B cell (primary cell): Measurements from ENCODE around the gene RAD54L2. TPM values are rescaled to one million over a fixed set of nuclear protein-coding genes. Genes with fewer than 3 reads are reported as not detected.
"Not testable (repeated sequence)": the region's sequence is repeated elsewhere in the genome, so short reads cannot be mapped to it uniquely, and the experiment has no call there.

Source experiments
- ATAC-seq: fragments of 200-7000 bp; cut with Tn5 transposase; one replicate; pipeline ENCODE4 v1.10.0; 2021; ENCODE audit warnings: low read depth, mild to moderate bottlenecking, moderate number of reproducible peaks, moderate library complexity
- CTCF ChIA-PET: fragments of 350-600 bp; sonication (Branson Sonifier 250); formaldehyde crosslinking; loops from one replicate; lab custom pipeline; 2021; ENCODE audit warnings: antibody characterized with exemption, inconsistent platforms; lab: Charles Lee
- POLR2A ChIA-PET: fragments of 350-600 bp; sonication (Branson Sonifier 250); formaldehyde crosslinking; loops from one replicate; lab custom pipeline; 2021; ENCODE audit warnings: antibody characterized with exemption; lab: Charles Lee
- DNase-seq: peaks from one replicate; pipeline ENCODE4 v3.0.0; 2013
- H2AFZ ChIP-seq: 2 replicates; pipeline ENCODE4 v1.6.1; 2012; ENCODE audit warnings: mild to moderate bottlenecking, low read depth, low read length; ENCODE audit not compliant: insufficient read depth, poor library complexity, severe bottlenecking
- H3K27ac ChIP-seq, 2 donors: 1 replicate in 1 of 2; 2 replicates in 1 of 2; pipeline ENCODE4 v1.5.1; 2012 to 2013; ENCODE audit warnings: low read length in 2 of 2, mild to moderate bottlenecking in 2 of 2, moderate library complexity in 1 of 2
- H3K27me3 ChIP-seq, 4 experiments: fragments of 200-600 bp in 1 of 4; sonication (generic) in 1 of 4; replicated peaks in 1 of 4; 1 replicate in 2 of 4; 2 replicates in 2 of 4; pipeline versions ENCODE4 v1.6.1 to v1.7.0; 2013 to 2016; ENCODE audit warnings: low read length in 3 of 4, mild to moderate bottlenecking in 2 of 4, mixed read lengths in 1 of 4, moderate library complexity in 1 of 4; ENCODE audit not compliant: insufficient read depth in 4 of 4, control insufficient read depth in 3 of 4; ENCODE audit errors: control extremely low read depth in 1 of 4
- H3K36me3 ChIP-seq, 2 experiments: replicated peaks in 1 of 2; 1 replicate in 1 of 2; 2 replicates in 1 of 2; pipeline versions ENCODE4 v1.6.1 to v1.7.1; 2013; ENCODE audit warnings: low read length in 1 of 2; ENCODE audit not compliant: insufficient read depth in 2 of 2, control insufficient read depth in 1 of 2; ENCODE audit errors: control extremely low read depth in 1 of 2, extremely low read depth in 1 of 2
- H3K4me1 ChIP-seq, 2 donors: fragments of 200-600 bp in 1 of 2; sonication (generic) in 1 of 2; 1 replicate in 1 of 2; 2 replicates in 1 of 2; pipeline versions ENCODE4 v1.5.1 to v1.6.1; 2013 to 2017; ENCODE audit warnings: low read length in 2 of 2; ENCODE audit not compliant: control insufficient read depth in 2 of 2, insufficient read depth in 2 of 2
- H3K4me2 ChIP-seq: replicated peaks from 2 replicates; pipeline ENCODE3; 2012; ENCODE audit warnings: mild to moderate bottlenecking, low read depth, low read length; ENCODE audit not compliant: poor library complexity, severe bottlenecking
- H3K4me3 ChIP-seq, 5 experiments: fragments of 200-600 bp in 1 of 5; sonication (generic) in 1 of 5; 1 replicate in 3 of 5; 2 replicates in 2 of 5; pipeline versions ENCODE4 v1.5.1 to v1.7.0; 2011 to 2016; ENCODE audit warnings: low read length in 4 of 5, mild to moderate bottlenecking in 4 of 5, low read depth in 2 of 5, control low read depth in 1 of 5, moderate library complexity in 1 of 5; ENCODE audit not compliant: insufficient read depth in 1 of 5; ENCODE audit errors: control extremely low read depth in 1 of 5, extremely low read depth in 1 of 5
- H3K79me2 ChIP-seq: fragments of 200-600 bp; sonication (generic); one replicate; pipeline ENCODE4 v1.6.0; 2016; ENCODE audit warnings: low read length; ENCODE audit not compliant: control insufficient read depth, insufficient read depth
- H3K9ac ChIP-seq: fragments of 200-600 bp; sonication (generic); 2 replicates; pipeline ENCODE4 v1.6.1; 2017; ENCODE audit warnings: mild to moderate bottlenecking, low read length, moderate library complexity
- H3K9me3 ChIP-seq, 3 donors: one replicate each; pipeline versions ENCODE4 v1.6.1 to v1.7.1; 2013; ENCODE audit warnings: low read length in 2 of 3; ENCODE audit not compliant: control insufficient read depth in 2 of 3, insufficient read depth in 1 of 3; ENCODE audit errors: control extremely low read depth in 1 of 3
- H4K20me1 ChIP-seq: 2 replicates; pipeline ENCODE4 v1.6.0; 2012; ENCODE audit warnings: mild to moderate bottlenecking, low read length; ENCODE audit not compliant: insufficient read depth, control insufficient read depth, poor library complexity, severe bottlenecking
- H3K27ac Mint-ChIP-seq: one replicate; pipeline ENCODE4 v1.8.0; 2021; ENCODE audit warnings: mixed read lengths
- H3K27me3 Mint-ChIP-seq: one replicate; pipeline ENCODE4 v1.8.0; 2021; ENCODE audit warnings: mixed read lengths
- H3K4me1 Mint-ChIP-seq: one replicate; pipeline ENCODE4 v1.8.0; 2021; ENCODE audit warnings: mixed read lengths
- H3K4me3 Mint-ChIP-seq: one replicate; pipeline ENCODE4 v1.8.0; 2021; ENCODE audit warnings: mixed read lengths
- H3K9me3 Mint-ChIP-seq: one replicate; pipeline ENCODE4 v1.8.0; 2022; ENCODE audit warnings: mixed read lengths; ENCODE audit not compliant: insufficient read depth
- EZH2 ChIP-seq: IDR thresholded peaks from 2 replicates; pipeline ENCODE4 v1.6.1; 2012; ENCODE audit warnings: borderline replicate concordance, low read depth, mild to moderate bottlenecking, moderate library complexity, low read length; ENCODE audit not compliant: insufficient read depth, poor library complexity, severe bottlenecking
- WGBS: methylation state at CpG from one replicate; pipeline ENCODE4 v1.1.5; 2013; ENCODE audit warnings: missing lambda C conversion rate; ENCODE audit not compliant: insufficient coverage; 5-methylcytosine and 5-hydroxymethylcytosine counted together
- intact Hi-C: fragments of 100-400 bp; cut with micrococcal nuclease; formaldehyde crosslinking; loops from one replicate; pipeline ENCODE4 v1.10.0; 2022
- polyA plus RNA-seq: library from polyadenylated mRNA; depleted of rRNA; stranded (reverse); fragments of >200 nt; gene quantifications from 2 replicates; pipeline ENCODE4 v1.2.3, GENCODE V29; 2012
- total RNA-seq, 2 donors: library from RNA; stranded (reverse); fragments of 120-200 nt in 1 of 2; gene quantifications; 1 replicate in 1 of 2; 2 replicates in 1 of 2; pipeline versions ENCODE4 v1.2.3 to v1.2.4, GENCODE V29; 2013 to 2022
- TF ChIP-seq, protein P1 (sequence below): fragments of 200-600 bp; IDR thresholded peaks from one replicate; pipeline ENCODE4 v1.8.0; 2022; ENCODE audit warnings: antibody characterized with exemption, mild to moderate bottlenecking

Gene RAD54L2
- total and polyA plus RNA-seq, 2 donors (not counting 1 experiment from before 2014, with no cell fraction given): 6.3 to 43.0 TPM

DNA sequence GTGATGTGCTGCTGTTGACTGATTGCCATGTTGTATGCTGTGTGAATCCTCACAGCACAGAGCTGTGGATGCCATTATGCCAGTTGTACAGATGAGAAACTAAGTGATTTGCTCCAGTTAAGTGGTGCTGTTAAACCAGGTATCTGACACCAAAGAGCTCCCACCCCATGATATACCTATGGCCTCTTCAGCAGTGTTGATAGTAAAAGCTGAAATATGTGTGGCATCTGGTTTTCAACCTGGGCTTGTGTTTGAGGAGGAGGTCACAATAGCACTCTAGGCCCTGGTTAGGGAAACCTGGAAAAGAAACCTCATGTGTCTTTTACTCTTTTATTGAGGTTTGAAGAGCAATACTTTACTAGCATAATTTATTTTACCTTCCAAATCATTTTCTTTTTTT lies 21.4 kb downstream of the RAD54L2 start:
- CTCF ChIA-PET: no interaction called here
- H3K27me3 Mint-ChIP-seq: no peaks in the 10 kb centered on the region
- H3K4me1 Mint-ChIP-seq: peaks cover 3% of the 10 kb centered on the region
- Histone ChIP-seq H2AFZ (no peak overlapping the region), H3K9me3 (no peaks in the 10 kb centered on the region), H3K36me3 (peaks cover 9 to 16% of the 10 kb centered on the region in 2 experiments), H3K4me3 (no peak overlapping the region), H3K4me2 (no peak overlapping the region), H3K9ac (no peak overlapping the region), H3K27me3 (no peaks in the 10 kb centered on the region), H4K20me1 (no peaks in the 10 kb centered on the region), H3K79me2 (peaks cover 28% of the 10 kb centered on the region), H3K27ac (no peak overlapping the region), H3K4me1 (no peaks in the 10 kb centered on the region)
- POLR2A ChIA-PET: no interaction called here
- intact Hi-C loops: no loop called here
- no peak for ATAC-seq
- TF ChIP-seq EZH2: no peak
- TF ChIP-seq, protein P1, sequence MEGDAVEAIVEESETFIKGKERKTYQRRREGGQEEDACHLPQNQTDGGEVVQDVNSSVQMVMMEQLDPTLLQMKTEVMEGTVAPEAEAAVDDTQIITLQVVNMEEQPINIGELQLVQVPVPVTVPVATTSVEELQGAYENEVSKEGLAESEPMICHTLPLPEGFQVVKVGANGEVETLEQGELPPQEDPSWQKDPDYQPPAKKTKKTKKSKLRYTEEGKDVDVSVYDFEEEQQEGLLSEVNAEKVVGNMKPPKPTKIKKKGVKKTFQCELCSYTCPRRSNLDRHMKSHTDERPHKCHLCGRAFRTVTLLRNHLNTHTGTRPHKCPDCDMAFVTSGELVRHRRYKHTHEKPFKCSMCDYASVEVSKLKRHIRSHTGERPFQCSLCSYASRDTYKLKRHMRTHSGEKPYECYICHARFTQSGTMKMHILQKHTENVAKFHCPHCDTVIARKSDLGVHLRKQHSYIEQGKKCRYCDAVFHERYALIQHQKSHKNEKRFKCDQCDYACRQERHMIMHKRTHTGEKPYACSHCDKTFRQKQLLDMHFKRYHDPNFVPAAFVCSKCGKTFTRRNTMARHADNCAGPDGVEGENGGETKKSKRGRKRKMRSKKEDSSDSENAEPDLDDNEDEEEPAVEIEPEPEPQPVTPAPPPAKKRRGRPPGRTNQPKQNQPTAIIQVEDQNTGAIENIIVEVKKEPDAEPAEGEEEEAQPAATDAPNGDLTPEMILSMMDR: no peak
- no peak overlapping the region for H3K27ac Mint-ChIP-seq
- H3K9me3 Mint-ChIP-seq: no peaks in the 10 kb centered on the region
- no peak overlapping the region for H3K4me3 Mint-ChIP-seq
- no peak for DNase-seq

DNA sequence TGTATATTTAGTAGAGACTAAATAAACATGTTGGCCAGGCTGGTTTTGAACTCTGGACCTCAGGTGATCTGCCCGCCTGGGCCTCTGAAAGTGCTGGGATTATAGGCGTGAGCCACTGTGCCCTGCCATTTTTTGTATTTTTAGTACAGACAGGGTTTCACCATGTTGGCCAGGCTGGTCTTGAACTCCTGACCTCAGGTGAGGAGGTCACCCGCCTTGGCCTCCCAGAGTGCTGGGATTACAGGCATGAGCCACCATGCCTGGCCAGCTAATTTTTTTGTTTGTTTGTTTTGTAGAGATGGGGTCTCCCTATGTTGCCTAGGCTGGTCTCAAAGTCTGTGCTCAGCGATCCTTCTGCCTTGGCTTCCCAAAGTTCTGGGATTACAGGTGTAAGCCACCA lies 23.9 kb downstream of the RAD54L2 start:
- H3K4me1 ChIP-seq, H3K4me3 ChIP-seq, H3K9me3 Mint-ChIP-seq, H3K27me3 ChIP-seq, H2AFZ ChIP-seq, H3K27ac ChIP-seq, H3K4me3 Mint-ChIP-seq, H3K27ac Mint-ChIP-seq, CTCF ChIA-PET, H3K9me3 ChIP-seq, H3K4me2 ChIP-seq, H3K27me3 Mint-ChIP-seq, DNase-seq, intact Hi-C loops, H4K20me1 ChIP-seq, POLR2A ChIA-PET, H3K9ac ChIP-seq, ATAC-seq: not testable (repeated sequence)
- H3K79me2 ChIP-seq: peaks cover 35% of the 10 kb centered on the region
- 100% methylated on average over 3 of the region's 4 CpGs for WGBS
- peaks cover 10% of the 10 kb centered on the region for H3K4me1 Mint-ChIP-seq
- H3K36me3 ChIP-seq: peaks cover 5 to 12% of the 10 kb centered on the region in 2 experiments
